Mesenchymal stem cell (in vitro differentiated cells and primary cell): ENCODE measurements around the gene ATF6.

Source experiments
- DNase-seq: peaks from one replicate; pipeline ENCODE4 v3.0.0-alpha.2; 2013
- H2AFZ ChIP-seq: one replicate; pipeline ENCODE4 v1.6.1; 2013; ENCODE audit warnings: low read depth, mild to moderate bottlenecking, control low read depth, inconsistent platforms, low read length, moderate library complexity
- H2AK5ac ChIP-seq: 2 replicates; pipeline ENCODE4 v1.6.1; 2013; ENCODE audit warnings: low read length, moderate library complexity, mild to moderate bottlenecking, inconsistent platforms; ENCODE audit not compliant: severe bottlenecking
- H2BK120ac ChIP-seq: one replicate; pipeline ENCODE4 v1.6.1; 2013; ENCODE audit warnings: low read depth, mild to moderate bottlenecking, inconsistent platforms, low read length, moderate library complexity
- H2BK12ac ChIP-seq, 2 experiments: one replicate each; pipeline ENCODE4 v1.6.1; 2013; ENCODE audit warnings: inconsistent platforms in 2 of 2, low read length in 2 of 2, mild to moderate bottlenecking in 2 of 2, moderate library complexity in 2 of 2, control low read depth in 1 of 2
- H2BK15ac ChIP-seq: one replicate; pipeline ENCODE4 v1.6.1; 2013; ENCODE audit warnings: mild to moderate bottlenecking, low read depth, inconsistent platforms; ENCODE audit not compliant: poor library complexity, severe bottlenecking
- H2BK5ac ChIP-seq: 2 replicates; pipeline ENCODE4 v1.6.1; 2013; ENCODE audit warnings: low read depth, mild to moderate bottlenecking, low read length, control low read depth, inconsistent platforms; ENCODE audit not compliant: poor library complexity, severe bottlenecking
- H3K14ac ChIP-seq, 2 experiments: one replicate each; pipeline ENCODE4 v1.6.1; 2013; ENCODE audit warnings: inconsistent platforms in 2 of 2, low read length in 2 of 2, control low read depth in 1 of 2, mild to moderate bottlenecking in 1 of 2, moderate library complexity in 1 of 2
- H3K18ac ChIP-seq, 2 experiments: one replicate each; pipeline ENCODE4 v1.6.1; 2013; ENCODE audit warnings: inconsistent platforms in 2 of 2, low read length in 2 of 2, control low read depth in 1 of 2, low read depth in 1 of 2, mild to moderate bottlenecking in 1 of 2
- H3K23ac ChIP-seq, 2 experiments: one replicate each; pipeline ENCODE4 v1.6.1; 2013; ENCODE audit warnings: inconsistent platforms in 2 of 2, low read length in 2 of 2, mild to moderate bottlenecking in 2 of 2, moderate library complexity in 2 of 2, control low read depth in 1 of 2
- H3K27ac ChIP-seq: 2 replicates; pipeline ENCODE4 v1.5.1; 2013; ENCODE audit warnings: mild to moderate bottlenecking, moderate library complexity, low read length, control low read depth, inconsistent platforms; ENCODE audit not compliant: poor library complexity, severe bottlenecking
- H3K27me3 ChIP-seq, 2 experiments: 2 replicates each; pipeline versions ENCODE4 v1.6.1 to v1.7.0; 2013; ENCODE audit warnings: low read length in 2 of 2, mild to moderate bottlenecking in 2 of 2, moderate library complexity in 2 of 2, control low read depth in 1 of 2, inconsistent platforms in 1 of 2; ENCODE audit not compliant: control insufficient read depth in 1 of 2, insufficient read depth in 1 of 2
- H3K36me3 ChIP-seq, 2 experiments: 2 replicates each; pipeline versions ENCODE4 v1.6.1 to v1.7.0; 2013; ENCODE audit warnings: low read length in 2 of 2, control low read depth in 1 of 2, inconsistent platforms in 1 of 2, low read depth in 1 of 2, mild to moderate bottlenecking in 1 of 2; ENCODE audit not compliant: insufficient read depth in 2 of 2, control insufficient read depth in 1 of 2
- H3K4ac ChIP-seq, 2 experiments: one replicate each; pipeline ENCODE4 v1.6.1; 2013; ENCODE audit warnings: inconsistent platforms in 2 of 2, low read length in 2 of 2, mild to moderate bottlenecking in 2 of 2, moderate library complexity in 2 of 2, control low read depth in 1 of 2, low read depth in 1 of 2
- H3K4me1 ChIP-seq: 2 replicates; pipeline ENCODE4 v1.6.1; 2013; ENCODE audit warnings: low read depth, low read length, control low read depth; ENCODE audit not compliant: control insufficient read depth, insufficient read depth
- H3K4me2 ChIP-seq: 2 replicates; pipeline ENCODE4 v1.6.1; 2013; ENCODE audit warnings: low read length, mild to moderate bottlenecking, inconsistent platforms; ENCODE audit not compliant: poor library complexity, severe bottlenecking
- H3K4me3 ChIP-seq, 2 experiments: 2 replicates each; pipeline versions ENCODE4 v1.5.1 to v1.7.0; 2013; ENCODE audit warnings: low read length in 2 of 2, mild to moderate bottlenecking in 2 of 2, control low read depth in 1 of 2, low read depth in 1 of 2; ENCODE audit not compliant: insufficient read depth in 1 of 2
- H3K79me1 ChIP-seq: replicated peaks from 2 replicates; pipeline ENCODE4 v1.6.1; 2013; ENCODE audit warnings: mild to moderate bottlenecking, control low read depth, low read length, inconsistent platforms; ENCODE audit not compliant: poor library complexity, severe bottlenecking
- H3K9ac ChIP-seq: 2 replicates; pipeline ENCODE4 v1.7.0; 2013; ENCODE audit warnings: mild to moderate bottlenecking, low read length, moderate library complexity
- H3K9me3 ChIP-seq: 2 replicates; pipeline ENCODE4 v1.7.0; 2013; ENCODE audit warnings: mild to moderate bottlenecking, low read length; ENCODE audit not compliant: control insufficient read depth
- H4K8ac ChIP-seq: one replicate; pipeline ENCODE4 v1.6.1; 2013; ENCODE audit warnings: inconsistent platforms, mild to moderate bottlenecking, low read length, moderate library complexity
- H4K91ac ChIP-seq: one replicate; pipeline ENCODE4 v1.6.1; 2013; ENCODE audit warnings: mild to moderate bottlenecking, low read length, inconsistent platforms
- WGBS: methylation state at CpG from one replicate; pipeline ENCODE4 v1.1.7; 2013; ENCODE audit warnings: mixed read lengths; 5-methylcytosine and 5-hydroxymethylcytosine counted together

Gene ATF6

GRCh38 chr1:161868832-161869231 lies 102.7 kb downstream of the ATF6 start:
- H3K4me2 ChIP-seq = no peak overlapping the region
- H2BK120ac ChIP-seq = no peak overlapping the region
- no peak overlapping the region for H2BK15ac ChIP-seq
- H2AK5ac ChIP-seq = no peak overlapping the region
- H3K18ac ChIP-seq = no peak overlapping the region
- no peak for DNase-seq
- peaks cover 0 to 11% of the 10 kb centered on the region in 2 experiments for H3K36me3 ChIP-seq
- no peaks in the 10 kb centered on the region for H3K79me1 ChIP-seq
- no peak overlapping the region for H3K14ac ChIP-seq
- no peaks in the 10 kb centered on the region for H3K27me3 ChIP-seq
- no peak overlapping the region for H2AFZ ChIP-seq
- no peak overlapping the region for H2BK5ac ChIP-seq
- H2BK12ac ChIP-seq = no peak overlapping the region
- H4K8ac ChIP-seq = no peak overlapping the region
- H3K4me1 ChIP-seq = no peaks in the 10 kb centered on the region
- no CpG with 5 or more reads among the region's 2 CpGs for WGBS
- no peak overlapping the region for H3K23ac ChIP-seq
- no peak overlapping the region for H3K4me3 ChIP-seq
- H3K9ac ChIP-seq = no peak overlapping the region
- H3K4ac ChIP-seq = no peak overlapping the region
- no peak overlapping the region for H4K91ac ChIP-seq
- no peaks in the 10 kb centered on the region for H3K9me3 ChIP-seq
- no peak overlapping the region for H3K27ac ChIP-seq

GRCh38 chr1:161869291-161869690 lies 103.2 kb downstream of the ATF6 start:
- no peak for DNase-seq
- Histone ChIP-seq H2BK5ac (no peak overlapping the region), H3K4me1 (no peaks in the 10 kb centered on the region), H4K91ac (no peak overlapping the region), H3K23ac (no peak overlapping the region), H3K9ac (no peak overlapping the region), H3K79me1 (no peaks in the 10 kb centered on the region), H3K27ac (no peak overlapping the region), H2AFZ (no peak overlapping the region), H3K4me2 (no peak overlapping the region), H4K8ac (no peak overlapping the region), H2BK12ac (no peak overlapping the region), H3K36me3 (peaks cover 0 to 11% of the 10 kb centered on the region in 2 experiments), H2BK15ac (no peak overlapping the region), H3K4ac (no peak overlapping the region), H3K4me3 (no peak overlapping the region), H3K18ac (no peak overlapping the region), H3K27me3 (no peaks in the 10 kb centered on the region), H2BK120ac (no peak overlapping the region), H3K14ac (no peak overlapping the region), H2AK5ac (no peak overlapping the region), H3K9me3 (no peaks in the 10 kb centered on the region)

DNA sequence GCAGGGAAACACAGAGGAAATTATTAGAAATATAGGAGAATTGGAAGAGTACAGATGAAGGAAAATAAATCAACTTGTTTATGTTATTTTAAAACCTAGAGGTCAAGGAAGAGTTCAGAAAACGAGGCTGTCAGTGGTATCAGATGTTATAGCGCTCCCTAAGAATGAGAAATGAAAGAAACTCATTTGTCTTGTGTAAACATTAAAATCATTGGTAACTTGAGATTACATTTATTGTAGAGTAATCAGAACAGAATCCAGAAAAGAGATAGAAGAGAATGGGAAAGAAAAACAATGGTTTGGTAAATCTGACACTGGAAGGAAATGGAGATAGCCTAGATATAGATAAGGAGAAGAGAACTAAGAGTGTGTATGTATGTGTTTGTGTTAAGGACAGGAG lies 106.4 kb downstream of the ATF6 start:
- Histone ChIP-seq H3K36me3 (peaks cover 0 to 5% of the 10 kb centered on the region in 2 experiments), H3K4me3 (no peak overlapping the region)

DNA sequence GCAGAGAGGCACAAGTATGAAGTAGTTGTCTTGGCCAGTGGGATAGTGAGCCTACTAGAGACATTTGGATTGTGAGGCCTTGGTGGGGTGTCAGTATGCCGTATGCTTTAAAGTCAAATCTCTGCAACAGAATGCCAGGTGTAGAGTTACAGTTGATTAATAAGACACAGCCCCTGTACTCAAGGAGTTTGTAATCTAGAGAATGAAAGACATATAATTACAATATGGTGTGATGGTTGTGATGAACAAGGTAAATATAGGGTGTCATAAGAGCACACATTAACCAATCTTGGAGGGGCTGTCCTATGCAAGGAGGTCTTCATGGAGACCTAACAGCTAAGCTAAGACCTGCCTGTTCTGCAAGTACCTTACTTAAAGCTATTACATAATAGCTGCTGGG lies 113.1 kb downstream of the ATF6 start:
- no peak overlapping the region for H3K4me2 ChIP-seq
- no peak overlapping the region for H2AK5ac ChIP-seq
- no peak overlapping the region for H3K23ac ChIP-seq
- H4K91ac ChIP-seq = no peak overlapping the region
- no peaks in the 10 kb centered on the region for H3K27me3 ChIP-seq
- WGBS = 100% methylated on average over 1 of the region's 1 CpG
- H2AFZ ChIP-seq = no peak overlapping the region
- H3K9me3 ChIP-seq = no peaks in the 10 kb centered on the region
- no peak overlapping the region for H3K4me3 ChIP-seq
- H3K4me1 ChIP-seq = no peaks in the 10 kb centered on the region
- no peak for DNase-seq
- no peak overlapping the region for H3K27ac ChIP-seq
- H2BK5ac ChIP-seq = no peak overlapping the region
- no peak overlapping the region for H2BK12ac ChIP-seq
- H3K36me3 ChIP-seq = no peaks in the 10 kb centered on the region
- H3K4ac ChIP-seq = no peak overlapping the region
- no peak overlapping the region for H3K9ac ChIP-seq
- no peaks in the 10 kb centered on the region for H3K79me1 ChIP-seq
- H2BK120ac ChIP-seq = no peak overlapping the region
- no peak overlapping the region for H2BK15ac ChIP-seq
- no peak overlapping the region for H4K8ac ChIP-seq
- H3K14ac ChIP-seq = no peak overlapping the region
- no peak overlapping the region for H3K18ac ChIP-seq

More for the DNA sequence above, 106.4 kb downstream of the ATF6 start:
- Histone ChIP-seq H4K91ac (no peak overlapping the region), H2BK12ac (no peak overlapping the region), H2AFZ (no peak overlapping the region), H3K9me3 (no peaks in the 10 kb centered on the region), H3K9ac (no peak overlapping the region), H3K27me3 (no peaks in the 10 kb centered on the region), H4K8ac (no peak overlapping the region), H2AK5ac (no peak overlapping the region), H3K14ac (no peak overlapping the region), H3K27ac (no peak overlapping the region), H3K4me2 (no peak overlapping the region), H3K79me1 (no peaks in the 10 kb centered on the region), H3K23ac (no peak overlapping the region), H3K4ac (no peak overlapping the region), H2BK120ac (no peak overlapping the region), H2BK15ac (no peak overlapping the region), H3K18ac (no peak overlapping the region), H3K4me1 (no peaks in the 10 kb centered on the region), H2BK5ac (no peak overlapping the region)
- 51% methylated on average over 2 of the region's 2 CpGs for WGBS
- no peak for DNase-seq
